Measurements from ENCODE around the gene EPHA2.

Gene EPHA2

GRCh38 chr1:16092097-16092922 is 63.6 kb downstream of the EPHA2 start:
- no peak for DNase-seq (ENCODE audit: low spot score)

- DNase-seq (ENCODE audit: low spot score) = no peak
These were observed 64.6 kb downstream of the EPHA2 start for GRCh38 chr1:16091296-16091695.

DNA sequence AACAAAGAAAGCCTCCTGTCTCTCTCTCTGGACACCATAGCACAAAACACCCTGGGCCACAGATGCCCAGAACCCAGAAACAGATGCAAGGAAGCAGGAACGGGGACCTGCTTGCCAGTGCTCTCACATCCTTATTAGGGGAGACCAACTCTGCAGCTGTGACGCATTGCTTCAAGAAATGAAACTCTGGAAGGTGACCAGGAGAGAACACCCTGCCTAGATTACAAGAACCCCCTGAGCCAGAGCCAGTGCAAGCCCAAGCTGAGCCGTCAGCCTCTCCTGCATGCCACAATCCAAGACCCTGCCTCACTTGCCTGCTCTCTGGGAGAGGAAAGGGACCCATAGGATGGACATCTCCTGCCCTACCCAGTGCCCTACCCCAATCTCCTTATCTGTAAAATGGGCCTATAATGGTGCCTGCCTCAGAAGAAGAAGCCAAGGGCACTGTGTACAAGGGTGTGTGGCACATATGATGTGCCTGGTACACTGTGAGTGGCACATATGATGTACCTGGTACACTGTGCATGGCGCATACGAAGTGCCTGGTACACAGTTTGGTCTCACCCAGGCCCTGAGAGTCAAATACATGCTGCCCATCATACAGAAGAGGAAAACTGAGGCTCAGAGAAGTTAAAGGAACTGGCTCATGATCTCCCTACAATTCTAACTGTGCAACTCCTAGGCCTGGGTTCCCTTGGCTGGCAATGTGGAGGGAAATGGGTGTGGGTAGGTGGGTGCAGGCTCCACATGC is 65.6 kb downstream of the EPHA2 start:
- DNase-seq (ENCODE audit: low spot score) = no peak

DNA sequence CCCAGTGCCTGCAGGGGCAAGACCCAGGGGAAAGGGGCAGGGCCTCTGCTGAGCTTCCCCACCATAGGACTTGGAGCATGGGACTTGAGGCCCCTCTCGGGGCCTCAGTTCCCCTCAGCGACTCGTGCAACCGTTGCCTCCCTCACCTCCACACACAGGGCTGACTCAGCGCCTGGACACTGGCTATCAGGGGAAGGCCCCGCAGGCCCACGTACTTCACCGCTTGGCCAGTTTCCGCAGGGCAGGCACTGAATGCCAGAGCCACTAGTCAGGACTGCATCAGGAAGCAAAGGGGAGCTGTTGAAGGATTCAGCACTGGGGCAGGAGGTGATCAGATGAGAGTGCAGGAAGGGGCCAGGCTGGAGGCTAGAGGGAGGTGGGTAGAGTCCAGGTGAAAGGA is 66.9 kb downstream of the EPHA2 start:
- no peak for DNase-seq (ENCODE audit: low spot score)

- no peak for DNase-seq (ENCODE audit: low spot score)
These were observed 67.4 kb downstream of the EPHA2 start for GRCh38 chr1:16088351-16088911.

- DNase-seq (ENCODE audit: low spot score) = no peak
These were observed 68.1 kb downstream of the EPHA2 start for GRCh38 chr1:16087733-16088132.

DNA sequence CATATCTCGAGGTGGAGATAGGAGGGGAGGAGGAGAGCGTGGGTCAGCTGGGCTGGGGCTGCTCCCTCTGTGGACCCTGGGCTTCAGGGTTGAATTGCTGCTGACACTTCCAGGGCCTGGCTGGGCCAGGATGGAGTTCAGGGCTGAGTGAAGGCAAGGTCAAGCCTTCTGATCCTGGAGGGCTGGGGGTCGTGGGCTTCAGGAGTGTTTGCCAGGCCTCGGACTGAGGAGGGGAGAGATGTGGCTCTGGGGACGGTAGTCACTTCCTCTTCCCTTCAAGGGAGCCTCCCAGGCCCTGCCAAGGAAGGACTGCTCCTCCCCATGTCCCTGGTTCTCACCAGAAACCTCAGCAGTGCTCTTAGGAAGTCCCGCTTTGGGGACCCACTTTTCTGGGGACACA is 70.3 kb downstream of the EPHA2 start:
- DNase-seq (ENCODE audit: low spot score) = no peak

- no peak for DNase-seq (ENCODE audit: low spot score)
These were observed 72.4 kb downstream of the EPHA2 start for GRCh38 chr1:16083486-16083885.

DNA sequence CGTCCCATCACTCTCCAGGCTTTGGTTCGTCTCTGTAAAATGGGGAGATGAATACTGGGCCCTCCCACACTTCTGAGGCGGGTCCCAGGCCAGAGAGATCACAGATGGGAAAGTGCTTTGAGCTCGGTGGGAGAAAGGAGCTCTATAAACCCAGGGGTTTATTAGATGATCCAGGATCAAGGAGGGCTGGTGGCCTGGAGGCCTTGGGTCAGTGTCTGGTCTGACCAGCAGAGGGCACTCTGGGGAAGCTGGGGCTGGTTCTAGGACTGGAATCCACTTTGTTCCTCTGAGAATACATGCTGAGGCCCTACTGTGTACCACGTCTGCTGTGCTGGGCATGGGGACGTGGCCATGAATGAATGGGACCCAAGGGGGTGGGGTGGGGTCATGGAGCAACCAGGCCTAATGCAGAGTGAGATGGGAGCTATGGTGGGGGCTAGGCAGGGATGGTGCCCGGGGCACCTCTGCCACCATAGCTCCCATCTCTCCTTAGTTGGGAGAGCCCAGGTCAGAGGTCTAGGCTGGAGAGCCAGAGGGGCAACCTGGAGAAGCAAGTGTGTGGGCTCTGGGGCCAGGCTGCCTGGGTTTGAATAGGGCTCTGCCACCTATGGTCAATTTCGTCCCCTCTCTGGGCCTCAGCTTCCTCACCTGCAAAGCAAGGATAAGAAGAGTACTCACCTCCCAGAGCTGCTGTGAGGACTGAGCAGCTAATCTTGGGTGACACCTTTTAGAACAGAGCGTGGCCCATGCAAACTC is 73.4 kb downstream of the EPHA2 start:
- peak; percentile 42 for DNase-seq (ENCODE audit: low spot score)

DNA sequence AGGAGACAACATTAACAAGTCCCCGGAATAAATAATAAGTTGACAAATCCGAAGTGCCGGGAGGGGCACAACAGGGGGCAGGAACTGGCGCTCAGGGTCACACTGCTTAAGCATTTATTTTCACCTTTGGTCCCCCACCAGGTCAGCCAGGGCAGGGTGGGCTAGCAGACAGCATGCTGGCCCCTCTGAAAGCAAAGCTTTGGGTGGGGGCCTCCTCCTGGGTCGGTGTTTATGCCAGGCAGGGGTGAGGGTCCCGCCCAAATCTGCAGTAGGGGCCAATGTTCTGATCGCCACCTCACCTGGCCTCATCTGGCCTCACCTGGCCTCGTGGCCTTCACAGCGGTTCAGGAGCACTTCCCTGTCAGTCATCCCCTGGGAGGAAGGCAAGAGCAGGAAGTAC is 74.2 kb downstream of the EPHA2 start:
- no peak for DNase-seq (ENCODE audit: low spot score)

- no peak for DNase-seq (ENCODE audit: low spot score)
These were observed 75.3 kb downstream of the EPHA2 start for GRCh38 chr1:16080422-16081150.

DNA sequence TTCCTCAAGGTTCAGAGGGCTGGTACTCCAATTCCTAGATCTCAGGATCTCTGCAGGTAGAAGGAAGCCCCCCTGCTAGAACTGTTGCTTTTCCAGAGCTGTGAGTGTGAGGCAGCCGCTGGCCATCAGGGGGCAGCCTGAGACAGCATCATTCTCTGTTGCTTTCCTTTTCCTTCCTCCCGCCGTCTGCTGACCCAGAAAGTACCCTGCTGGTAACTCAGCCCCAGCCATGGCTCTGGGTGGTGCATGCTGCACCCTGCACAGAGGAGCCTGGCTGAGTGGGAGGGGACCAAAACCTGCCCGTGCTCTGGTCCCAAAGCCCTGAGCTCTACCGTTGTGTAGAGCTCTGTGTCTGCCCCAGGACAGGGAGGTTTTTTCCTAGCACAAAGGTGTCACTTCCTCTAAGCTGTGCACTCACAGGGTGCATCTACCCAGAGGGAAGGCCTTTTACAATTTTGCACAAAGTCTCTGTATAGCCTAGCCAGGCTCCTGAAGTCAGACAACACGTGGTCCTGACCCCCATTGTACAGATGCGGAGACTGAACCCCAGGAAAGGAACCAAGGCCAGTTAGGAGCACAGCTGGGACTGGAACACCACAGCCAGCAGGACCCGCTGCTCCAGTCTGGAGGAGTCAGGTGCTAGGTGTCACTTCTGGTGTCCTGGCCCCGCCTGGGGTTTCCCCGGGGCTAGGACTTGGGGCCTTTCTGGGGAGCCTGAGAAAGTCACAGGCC is 76.8 kb downstream of the EPHA2 start:
- peak; percentile 88 for DNase-seq (ENCODE audit: low spot score)

DNA sequence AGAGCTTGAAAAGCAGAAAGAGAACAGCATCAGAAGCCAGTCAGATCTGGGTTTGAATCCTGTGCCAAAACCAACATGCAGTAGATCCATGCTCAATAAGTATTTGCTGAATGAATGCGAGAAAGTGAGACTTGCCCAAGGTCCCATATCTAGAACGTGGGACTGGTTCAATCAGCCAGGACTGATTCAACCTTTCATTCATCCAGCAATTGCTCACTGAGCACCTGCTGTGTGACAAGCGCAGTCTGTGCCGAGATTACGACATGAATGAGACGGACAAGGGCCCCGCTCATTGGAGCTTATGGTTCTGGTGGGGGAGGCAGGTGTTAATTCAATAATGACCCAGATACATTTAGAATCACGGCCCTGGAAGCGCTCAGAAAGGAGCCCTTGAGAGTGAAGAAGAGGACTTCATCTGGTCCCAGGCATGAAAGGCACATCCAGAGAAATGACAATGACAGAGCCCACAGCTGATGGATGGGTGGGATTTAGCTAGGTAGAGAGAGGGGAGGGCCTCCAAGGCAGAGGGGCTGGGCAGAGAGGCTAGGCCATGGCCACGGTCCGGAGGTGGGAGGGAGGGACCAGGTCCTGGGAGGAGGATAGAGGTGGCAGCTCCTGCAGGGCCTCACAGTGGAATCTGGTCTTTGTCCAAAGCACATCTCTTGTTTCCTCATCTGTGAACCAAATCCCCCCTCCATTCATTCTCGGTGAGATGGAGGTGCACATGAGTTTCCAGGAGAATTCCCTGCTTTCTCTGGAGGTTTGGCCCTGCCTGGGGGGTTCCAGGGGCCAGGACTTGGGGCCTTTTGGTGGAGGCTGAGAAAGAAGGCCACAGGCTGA is 78.2 kb downstream of the EPHA2 start:
- DNase-seq (ENCODE audit: low spot score) = peak; percentile 64

GRCh38 chr1:16076865-16077238 is 79.0 kb downstream of the EPHA2 start:
- DNase-seq (ENCODE audit: low spot score) = no peak

GRCh38 chr1:16076031-16076864 is 79.6 kb downstream of the EPHA2 start:
- no peak for DNase-seq (ENCODE audit: low spot score)

DNA sequence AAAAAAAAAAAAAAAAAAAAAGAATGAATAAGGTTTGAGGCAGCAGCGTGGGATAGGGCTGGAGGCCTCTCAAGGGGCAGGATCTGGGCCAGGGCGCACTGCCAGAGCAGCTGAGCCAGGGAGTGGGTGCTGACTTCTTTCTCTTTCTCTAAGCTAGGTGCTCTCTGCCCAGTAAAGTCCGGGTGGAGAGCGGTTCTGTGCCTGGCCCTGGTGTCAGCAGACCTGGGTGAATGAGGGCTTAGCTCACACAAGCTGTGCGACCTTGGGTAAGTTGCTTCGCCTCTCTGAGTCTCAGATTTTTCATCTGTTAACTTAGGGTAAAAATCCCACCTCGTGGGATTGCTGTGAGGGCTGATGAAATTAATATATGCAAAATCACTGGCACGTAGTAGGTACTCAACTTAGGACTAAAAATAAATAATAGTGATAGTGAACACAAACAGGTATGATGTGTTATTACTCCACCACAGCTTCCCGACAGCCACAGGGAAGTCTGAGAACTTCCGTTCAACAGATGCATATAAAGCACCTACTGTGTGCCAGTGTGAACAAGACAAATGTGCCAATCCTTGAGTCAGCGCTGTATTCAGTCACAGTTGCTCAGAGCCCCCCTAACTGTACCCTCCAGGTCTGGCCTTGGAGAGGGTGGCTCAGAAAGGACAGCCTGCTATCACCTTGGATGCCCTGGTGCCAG is 80.4 kb downstream of the EPHA2 start:
- no peak for DNase-seq (ENCODE audit: low spot score)
